GM18907 (cell line): ENCODE measurements around the gene KRT16.
"Not testable (repeated sequence)": the region's sequence is repeated elsewhere in the genome, so short reads cannot be mapped to it uniquely, and the experiment has no call there.

Source experiments
- ATAC-seq: cut with Tn5 transposase; IDR thresholded peaks from one replicate; pipeline ENCODE4 v1.9.1; 2021; ENCODE audit warnings: mild to moderate bottlenecking, moderate library complexity; ENCODE audit not compliant: unreplicated experiment

The KRT16 gene

DNA sequence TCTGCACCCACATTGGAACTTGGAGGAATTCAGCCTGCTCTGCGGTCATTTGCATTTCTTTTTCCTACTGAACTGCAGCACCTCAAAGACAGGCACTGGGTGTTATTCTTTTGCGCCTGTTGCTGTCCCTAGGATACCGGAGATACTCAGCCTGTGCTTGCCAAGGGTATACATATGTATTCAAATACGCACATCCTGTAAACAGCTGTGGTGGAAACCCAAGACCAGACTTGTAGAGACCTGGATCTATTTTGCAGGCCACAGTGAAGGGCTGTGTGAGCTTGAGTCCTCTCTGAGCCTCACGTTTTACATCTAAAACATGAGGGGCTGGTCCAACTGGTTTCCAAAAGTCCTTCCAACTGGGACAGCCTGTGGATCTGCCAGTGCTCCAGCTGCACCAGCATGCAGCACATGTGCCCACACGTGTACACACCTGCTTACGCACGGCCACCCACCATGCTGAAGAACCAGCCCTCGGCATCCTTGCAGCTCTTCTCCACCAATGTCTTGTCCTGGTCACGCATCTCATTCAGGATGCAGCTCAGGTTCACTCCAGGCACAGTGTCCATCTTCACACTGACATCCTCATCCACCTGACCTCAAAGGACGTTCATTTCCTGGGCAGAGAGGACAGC lies 16.2 kb upstream of the KRT16 start:
- not testable (repeated sequence) for ATAC-seq

DNA sequence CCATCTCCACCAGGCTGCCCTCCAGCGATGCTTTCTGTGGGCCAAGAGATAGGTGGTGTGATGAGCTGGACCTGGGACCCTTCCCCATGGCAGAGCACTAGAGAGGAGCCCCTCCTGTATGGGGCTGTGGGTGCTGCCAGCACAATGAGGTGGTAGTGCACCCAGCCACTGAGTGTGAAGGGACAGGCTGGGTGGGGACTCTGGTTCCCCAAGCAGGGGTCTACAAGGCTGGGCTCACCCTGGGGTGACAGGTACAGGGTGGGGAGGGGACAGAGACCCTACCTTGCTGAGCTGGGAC lies 15.5 kb upstream of the KRT16 start:
- not testable (repeated sequence) for ATAC-seq

DNA sequence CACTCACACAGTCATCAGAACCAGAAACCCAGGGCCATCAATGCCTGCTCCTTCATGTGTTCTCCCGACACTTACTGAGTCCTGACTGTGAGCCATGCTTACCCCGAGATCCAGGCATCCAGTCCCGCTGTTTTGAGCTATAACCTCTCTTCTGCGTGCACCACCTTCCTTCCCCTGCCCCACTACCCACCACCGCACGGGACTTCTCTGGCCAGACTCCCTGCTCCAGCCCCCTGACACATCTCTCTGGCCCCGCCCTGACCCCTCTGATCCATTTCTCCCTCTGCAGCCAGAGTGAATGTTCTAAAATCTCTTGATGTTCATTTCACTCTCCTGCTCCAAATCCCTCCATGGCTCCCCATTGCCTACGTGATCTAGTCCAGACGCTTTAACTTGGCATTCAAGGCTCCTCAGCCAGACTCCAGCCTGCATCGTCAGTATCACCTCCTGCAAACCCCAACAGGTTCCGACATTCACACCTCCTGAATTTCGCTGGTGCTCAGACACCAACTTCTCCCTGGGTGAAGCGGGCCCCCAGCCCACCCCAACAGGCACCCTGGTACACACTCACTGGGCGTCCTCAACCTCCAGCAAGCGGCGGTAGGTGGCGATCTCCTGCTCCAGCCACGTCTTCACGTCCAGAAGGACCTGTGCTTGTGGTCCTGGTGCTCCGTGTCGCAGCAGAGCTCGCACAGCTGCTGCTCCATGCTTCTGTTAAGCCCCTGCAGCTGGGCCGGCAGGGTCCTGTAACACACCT lies 14.9 kb upstream of the KRT16 start:
- ATAC-seq = no peak

DNA sequence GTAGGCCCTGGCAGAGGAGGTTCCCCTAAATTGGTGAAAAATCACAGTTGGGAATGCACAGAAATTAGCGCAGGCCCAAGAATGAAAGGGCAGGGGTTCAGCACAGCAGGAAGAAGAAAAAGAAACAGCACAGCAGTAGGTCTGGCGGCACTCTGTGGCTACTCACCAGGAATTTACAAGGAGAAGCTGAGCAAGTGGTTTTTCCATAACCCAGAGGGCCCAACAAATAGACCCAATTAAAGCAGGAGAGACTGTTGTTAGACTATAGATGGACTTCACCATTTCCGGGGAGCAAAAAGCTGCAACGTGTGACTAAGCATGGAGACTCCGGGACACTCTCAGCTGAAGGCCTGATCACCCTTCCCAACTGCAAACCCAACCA lies 14.3 kb upstream of the KRT16 start:
- not testable (repeated sequence) for ATAC-seq

DNA sequence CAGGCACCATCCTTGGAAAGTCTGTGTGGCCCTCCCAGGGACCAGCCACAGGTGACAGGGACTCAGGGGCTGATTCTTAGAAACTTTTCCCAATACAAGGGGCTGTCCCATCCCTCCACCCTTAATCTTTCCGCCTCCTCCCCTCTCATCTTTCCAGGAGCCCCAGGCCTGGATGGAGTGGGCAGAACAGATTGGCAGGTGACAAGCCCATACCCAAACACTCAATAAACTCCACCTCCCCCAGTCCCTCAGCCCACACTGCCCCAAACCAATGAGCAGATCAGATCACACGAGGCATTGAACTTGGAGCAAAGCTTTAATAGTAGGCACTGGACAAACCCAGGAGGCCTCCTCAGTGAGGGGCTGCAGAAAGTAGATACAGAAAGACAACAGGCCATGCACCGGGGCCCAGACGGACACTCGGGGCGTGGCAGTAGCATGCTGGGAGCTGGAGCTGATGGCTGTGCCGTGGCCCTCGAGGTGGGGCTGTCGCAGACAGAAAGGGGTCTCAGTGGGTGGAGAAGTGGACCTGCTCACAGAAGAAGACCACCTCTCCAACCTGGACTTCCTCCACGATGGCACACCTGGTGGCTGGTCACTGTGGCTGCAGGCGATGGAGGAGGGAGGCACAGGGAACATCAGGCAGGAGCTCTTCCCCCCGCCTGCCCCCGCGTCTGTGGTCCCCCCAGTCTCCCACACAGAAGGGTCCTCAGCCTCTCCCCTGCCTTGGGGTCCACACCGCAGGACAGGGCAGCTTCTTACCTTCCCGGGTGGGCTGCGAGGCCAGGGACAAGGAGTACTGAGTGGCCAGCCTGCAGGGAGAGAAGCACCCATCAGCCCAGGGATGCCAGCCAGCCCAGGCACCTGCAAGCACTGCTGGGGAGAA lies 13.7 kb upstream of the KRT16 start:
- not testable (repeated sequence) for ATAC-seq

DNA sequence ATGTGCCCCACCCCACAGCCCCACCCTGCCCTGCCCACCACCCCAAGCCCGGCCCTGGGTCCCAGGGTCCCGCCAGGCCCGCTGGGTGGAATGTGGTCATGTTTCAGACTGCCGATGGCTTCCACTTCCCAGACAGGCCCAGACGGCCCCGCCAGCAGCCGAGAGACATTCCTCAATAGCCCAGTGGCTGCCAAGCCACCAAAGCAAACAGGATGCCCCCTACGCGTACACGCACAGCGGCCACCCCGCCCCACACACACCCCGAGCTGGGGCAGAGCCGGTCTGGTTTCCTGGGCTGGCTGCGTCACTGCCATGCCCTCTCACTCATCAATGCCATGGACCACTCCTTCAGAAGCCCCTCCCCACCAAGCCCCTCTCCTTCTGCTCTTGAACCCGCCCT lies 13.0 kb upstream of the KRT16 start:
- no peak for ATAC-seq

DNA sequence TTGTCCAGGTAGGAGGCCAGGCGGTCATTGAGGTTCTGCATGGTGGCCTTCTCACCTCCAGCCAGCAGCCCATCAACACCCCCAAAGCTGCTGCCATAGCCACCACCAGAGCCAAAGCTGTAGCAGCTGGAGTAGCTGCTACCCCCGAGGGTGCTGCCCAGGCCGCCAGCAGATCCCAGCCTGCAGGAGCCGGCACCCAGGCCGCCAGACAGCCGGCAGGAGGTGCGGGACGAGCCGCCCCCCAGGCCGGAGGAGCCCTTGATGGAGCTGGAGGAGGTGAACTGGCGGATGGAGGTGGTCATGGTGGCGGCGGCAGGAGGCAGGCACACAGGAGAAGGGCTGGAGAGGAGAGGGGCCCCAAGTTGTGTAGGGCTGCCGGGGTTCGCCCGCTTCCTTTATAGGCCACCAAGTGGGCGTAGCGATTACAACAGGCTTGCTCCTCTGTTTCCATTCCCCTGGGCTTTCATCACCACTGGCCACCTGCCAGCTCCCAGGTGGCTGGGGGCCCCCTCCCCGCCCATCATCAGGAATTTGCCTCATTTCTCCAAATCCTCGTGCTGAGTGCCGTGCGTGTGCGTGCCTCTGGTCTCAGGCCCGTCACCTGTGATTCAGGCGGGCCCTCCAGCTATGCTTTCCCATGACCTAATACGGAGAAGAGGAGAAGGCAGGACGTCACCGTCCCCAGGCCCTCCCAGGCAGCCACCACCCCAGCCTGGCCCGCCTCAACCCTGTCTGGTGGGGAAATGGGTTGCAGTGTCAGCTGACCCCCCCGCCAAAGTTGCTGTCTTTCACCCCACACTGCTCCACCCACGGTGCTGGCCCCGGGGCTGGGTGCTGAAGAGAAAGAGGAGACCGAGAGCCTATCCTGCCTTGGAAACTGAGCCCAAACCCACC lies 11.9 kb upstream of the KRT16 start, which contains the start of gene KRT17:
TSS of gene KRT17 (minus strand) at position 368 of the 894 bp plus-strand sequence. CDS start at position 302, 66 bp downstream.
- ATAC-seq = no peak

DNA sequence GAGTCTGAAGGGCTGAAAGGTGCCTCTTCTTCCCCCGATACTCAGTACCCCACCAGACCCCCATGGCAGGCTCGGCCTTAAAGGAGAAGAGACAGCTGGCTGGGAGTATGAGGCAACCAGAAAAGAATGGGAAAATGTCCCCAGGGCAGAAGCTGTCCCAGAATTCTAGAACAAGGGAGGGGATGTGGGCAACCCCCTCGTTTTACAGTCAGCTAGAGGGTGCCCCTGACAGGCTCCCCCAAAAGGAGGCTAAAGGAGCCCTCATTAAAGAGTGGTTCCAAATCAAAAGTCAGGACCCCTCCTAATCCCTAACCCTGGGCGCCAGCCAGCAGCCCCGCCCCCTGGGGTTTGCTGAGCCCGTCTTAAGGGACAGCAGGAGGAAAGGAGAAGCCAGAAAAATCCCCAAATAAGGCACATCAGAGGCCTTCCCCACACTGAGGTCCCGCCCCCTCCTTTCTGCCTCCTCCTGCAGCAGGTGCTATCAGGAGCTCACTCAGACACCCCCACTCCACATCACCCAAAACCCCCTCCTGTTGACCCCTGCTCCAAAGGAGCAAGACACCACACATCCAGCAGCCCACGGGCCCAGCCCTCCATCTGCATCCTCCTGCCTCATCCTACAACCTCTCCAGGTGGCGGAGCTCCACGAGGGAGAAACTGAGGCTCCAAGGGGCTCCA lies 10.8 kb upstream of the KRT16 start:
- ATAC-seq = not testable (repeated sequence)

DNA sequence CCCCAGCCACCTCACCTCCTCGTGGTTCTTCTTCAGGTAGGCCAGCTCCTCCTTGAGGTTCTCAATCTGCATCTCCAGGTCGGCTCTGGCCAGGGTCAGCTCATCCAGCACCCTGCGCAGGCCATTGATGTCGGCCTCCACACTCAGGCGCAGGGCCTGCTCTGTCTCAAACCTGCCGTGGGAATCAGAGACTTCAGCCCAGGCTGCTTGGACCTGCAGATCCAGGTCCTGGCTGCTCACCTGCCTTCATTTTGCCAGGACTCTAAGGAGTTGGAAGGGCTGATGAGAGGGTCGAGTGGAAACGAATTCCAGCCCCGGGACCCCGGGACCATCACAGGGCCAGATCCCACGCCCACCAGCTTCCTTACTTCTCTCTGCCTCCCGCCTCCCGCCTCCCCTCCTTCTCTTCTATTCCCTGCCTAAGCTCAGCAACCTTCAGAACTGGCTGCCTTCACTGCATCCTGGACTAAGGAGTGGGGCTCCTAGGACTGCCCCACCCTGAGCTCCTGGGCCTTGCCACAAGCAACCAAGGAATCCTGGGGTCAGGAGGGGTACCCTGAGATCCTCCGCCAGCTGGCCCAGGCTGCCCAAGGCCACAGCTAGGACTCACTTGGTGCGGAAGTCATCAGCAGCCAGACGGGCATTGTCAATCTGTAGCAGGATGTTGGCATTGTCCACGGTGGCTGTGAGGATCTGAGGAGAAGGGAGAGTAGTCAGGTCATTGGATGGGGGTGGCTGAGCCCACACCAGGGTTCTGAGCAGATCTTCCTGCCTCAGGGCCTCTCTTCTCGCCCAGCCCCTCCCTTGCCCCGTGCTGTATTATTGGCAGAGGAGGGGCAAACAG lies 10.0 kb upstream of the KRT16 start:
- ATAC-seq = not testable (repeated sequence)

DNA sequence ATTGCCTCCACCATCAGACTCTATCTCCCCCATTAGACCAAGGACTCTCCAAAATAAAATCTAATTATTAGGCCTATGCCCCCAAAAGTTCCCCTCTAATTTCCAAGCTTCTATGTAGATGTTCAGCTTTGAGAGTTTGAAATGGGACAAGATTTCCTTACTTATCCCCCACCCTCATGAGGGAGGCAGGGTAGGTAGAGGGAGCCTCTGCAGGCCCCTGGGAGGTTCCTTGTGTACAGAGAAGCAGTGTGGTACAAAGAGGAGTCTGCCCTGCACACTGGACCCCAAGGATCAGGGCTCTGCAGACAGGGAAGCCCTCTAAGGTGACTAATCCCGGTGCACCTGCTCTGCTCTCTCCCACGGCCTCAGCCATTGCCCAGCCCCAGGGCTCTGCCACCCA lies 9.3 kb upstream of the KRT16 start:
- no peak for ATAC-seq

DNA sequence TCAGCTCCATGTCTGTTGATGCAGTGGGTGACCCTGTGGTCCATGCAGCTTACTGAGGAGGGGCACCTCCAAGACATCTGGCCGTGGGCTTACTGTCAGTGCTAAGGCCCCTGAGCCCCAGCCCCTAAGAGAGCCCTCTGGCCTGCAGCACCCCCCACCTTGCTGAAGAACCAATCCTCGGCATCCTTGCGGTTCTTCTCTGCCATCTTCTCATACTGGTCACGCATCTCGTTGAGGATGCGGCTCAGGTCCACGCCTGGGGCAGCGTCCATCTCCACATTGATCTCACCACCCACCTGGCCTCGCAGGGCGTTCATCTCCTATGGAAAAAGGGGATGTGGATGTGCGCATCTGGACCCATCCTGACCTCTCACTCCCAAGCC lies 8.9 kb upstream of the KRT16 start:
- not testable (repeated sequence) for ATAC-seq

DNA sequence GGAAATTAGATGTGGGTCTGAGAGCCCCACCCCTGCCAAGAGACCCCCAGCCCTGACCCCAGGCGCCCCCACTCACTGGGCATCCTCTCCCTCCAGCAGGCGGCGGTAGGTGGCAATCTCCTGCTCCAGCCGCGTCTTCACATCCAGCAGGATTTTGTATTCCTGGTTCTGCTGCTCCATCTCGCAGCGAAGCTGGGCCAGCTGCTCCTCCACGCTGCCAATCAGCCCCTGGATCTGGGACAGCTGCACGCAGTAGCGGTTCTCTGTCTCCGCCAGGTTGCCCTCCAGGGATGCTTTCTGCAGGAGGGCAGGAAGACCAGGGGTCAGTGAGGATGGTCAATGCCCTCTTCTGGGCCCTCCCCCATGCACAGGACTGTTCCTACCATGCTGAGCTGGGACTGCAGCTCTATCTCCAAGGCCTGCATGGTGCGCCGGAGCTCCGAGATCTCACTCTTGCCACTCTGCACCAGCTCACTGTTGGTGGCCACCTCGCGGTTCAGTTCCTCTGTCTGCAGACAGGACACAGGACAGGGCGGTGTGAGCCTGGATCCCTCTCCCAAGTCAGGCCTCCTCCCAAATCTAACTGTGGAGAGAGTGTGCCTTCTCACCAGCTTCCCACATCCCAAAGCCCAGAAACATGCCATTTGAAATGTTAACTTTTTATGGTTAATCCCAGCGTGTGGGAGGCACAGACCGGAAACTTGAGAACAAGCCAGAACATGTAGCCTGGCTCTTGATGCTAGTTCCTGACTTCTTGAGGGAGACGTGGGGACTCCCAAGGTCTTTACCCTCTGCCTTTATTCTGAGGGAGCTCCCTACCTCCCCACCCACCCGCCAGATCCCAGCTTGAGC lies 8.2 kb upstream of the KRT16 start:
- no peak for ATAC-seq

DNA sequence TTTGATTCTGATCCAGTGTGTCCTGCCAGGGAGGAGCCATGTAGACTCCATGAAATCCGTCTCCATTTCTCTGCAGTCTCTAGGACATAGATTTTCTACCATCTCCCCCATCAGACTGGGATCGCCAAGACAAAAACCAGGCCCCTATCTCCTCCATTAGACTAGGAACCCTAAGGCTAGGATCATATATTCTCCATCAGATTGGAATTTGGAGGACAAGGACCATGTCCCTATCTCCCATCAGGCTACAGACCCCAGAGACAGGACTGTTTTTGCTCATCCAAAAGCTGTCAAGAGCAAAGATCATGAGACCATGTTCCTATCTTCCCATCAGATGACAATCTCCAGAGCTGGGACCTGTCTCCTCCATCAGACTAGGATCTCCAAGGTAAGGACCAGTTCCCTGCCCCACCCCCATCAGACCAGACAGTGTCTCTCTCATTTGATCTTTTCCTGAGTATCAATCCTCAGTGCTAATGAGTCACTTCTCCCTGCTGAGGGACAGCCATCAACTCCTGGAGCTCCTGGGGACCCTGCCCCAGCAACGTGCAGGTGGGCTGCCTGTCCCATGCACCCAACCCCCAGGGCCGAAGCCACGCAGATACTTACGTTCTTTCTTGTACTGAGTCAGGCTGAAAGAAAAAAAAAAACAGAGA lies 7.5 kb upstream of the KRT16 start:
- ATAC-seq = not testable (repeated sequence)

DNA sequence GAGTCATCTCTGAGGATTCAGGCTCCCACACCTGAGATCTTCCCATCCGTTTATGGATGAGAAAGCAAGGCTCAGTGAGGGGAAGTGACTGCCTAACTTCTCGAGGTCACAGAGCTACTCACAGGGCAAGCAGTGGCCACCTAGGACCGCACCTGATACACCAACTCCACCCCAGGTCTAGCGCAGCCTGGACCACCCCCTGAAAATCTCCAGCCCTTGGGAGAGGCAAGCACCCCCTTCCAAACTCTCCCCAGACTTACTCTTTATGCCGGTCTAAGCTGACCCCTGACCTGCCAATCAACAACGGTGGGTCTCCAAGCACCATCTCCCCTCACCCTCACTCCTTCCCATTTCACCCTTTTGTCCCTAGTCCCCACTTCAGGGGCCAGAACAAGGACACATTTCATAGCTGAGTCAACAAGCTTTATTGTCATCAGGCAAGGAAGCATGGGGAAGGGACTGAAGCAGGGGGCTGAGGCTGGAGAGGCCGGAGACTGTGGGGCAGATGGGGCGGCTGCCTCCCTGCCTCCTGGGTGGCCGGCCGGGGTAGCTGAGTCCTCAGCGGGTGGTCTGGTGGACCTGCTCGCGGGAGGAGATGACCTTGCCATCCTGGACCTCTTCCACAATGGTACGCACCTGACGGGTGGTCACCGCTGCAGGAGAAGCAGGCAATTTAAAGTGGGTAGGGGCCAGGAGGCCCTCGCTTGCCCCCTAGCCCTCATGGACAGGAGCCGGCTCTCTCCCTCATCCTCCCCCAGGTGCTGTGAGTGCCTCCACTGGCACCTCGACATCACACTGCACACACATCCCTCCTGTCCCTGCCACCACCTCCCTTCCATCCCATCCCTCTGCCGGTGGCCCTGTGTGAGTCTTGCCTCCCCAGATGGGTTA lies 6.7 kb upstream of the KRT16 start:
- no peak for ATAC-seq

DNA sequence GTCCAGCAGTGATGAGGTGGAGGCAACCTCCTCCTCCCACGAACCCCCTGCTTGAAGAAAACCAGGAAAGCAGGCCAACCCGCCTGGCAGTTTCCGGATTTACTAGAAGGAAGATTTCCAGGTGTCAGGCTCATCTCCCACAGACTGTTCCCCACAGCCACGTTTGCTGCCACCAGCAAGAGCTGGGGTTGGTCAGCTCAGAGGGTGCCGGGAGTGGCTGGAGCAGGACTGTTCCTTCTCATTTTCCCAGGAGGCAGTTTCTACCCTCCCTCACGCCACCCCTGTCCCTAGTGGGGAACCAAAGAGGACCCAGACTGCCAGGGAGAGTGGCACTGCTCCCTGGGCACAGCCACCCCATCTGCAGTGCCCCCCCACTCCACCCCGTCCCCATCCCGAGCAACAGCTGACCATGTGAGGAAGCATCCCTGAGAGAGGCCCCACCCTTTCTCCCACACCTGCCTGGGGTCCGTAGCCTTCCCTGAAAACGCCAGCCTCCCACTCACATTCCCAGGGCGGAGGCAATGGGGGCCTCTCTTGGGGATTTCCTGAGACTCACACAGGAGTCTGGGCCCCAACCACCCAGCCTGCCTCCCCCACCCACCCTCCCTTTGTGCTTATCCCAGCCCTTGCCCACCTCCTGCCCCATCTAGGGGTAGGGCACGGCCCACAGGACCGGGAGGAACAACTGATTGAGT lies 5.9 kb upstream of the KRT16 start:
- no peak for ATAC-seq

DNA sequence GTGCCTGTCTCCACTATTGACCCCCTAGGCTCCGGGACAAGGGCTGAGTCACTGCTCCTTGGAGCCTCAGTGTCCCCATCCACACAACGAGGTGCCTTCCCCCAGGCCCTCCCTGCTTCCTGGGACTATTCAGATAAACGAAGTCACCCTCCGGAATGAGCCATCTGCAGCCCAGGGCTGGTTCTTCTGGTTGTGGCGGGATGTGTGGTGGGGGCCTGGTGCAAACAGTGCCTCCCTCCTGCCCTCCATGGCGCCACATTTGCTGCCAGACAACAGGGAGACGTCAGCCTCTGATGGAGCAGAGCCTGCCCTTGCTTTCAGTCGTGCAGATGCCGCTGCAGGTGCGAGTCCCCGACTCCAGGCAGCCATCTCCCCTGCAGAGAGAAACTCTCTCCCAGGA lies 5.1 kb upstream of the KRT16 start:
- no peak for ATAC-seq
